Chondrocyte (in vitro differentiated cells): ENCODE results near the gene EIF4EBP3. TPM values are rescaled to one million over a fixed set of nuclear protein-coding genes. Genes with fewer than 3 reads are reported as not detected.
A peak's percentile ranks its signal among the peaks of the same experiment; 100 is the strongest.

Source experiments
- DNase-seq: peaks from one replicate; pipeline ENCODE4 v3.0.0; 2021; ENCODE audit warnings: mixed read lengths, low spot score
- H3K27ac Mint-ChIP-seq: one replicate; pipeline ENCODE4 v1.8.0; 2021; ENCODE audit warnings: mild to moderate bottlenecking, moderate library complexity, mixed read lengths; ENCODE audit not compliant: unreplicated experiment
- H3K27me3 Mint-ChIP-seq: 2 replicates; pipeline ENCODE4 v1.8.0; 2021; ENCODE audit warnings: low read depth, mixed read lengths
- H3K36me3 Mint-ChIP-seq: 2 replicates; pipeline ENCODE4 v1.8.0; 2021; ENCODE audit warnings: low read depth, mixed read lengths
- H3K4me1 Mint-ChIP-seq: 2 replicates; pipeline ENCODE4 v1.8.0; 2021; ENCODE audit warnings: low read depth, mild to moderate bottlenecking, mixed read lengths
- H3K4me3 Mint-ChIP-seq: one replicate; pipeline ENCODE4 v1.8.0; 2021; ENCODE audit warnings: mild to moderate bottlenecking, moderate library complexity, mixed read lengths; ENCODE audit not compliant: unreplicated experiment
- H3K9me3 Mint-ChIP-seq: 2 replicates; pipeline ENCODE4 v1.8.0; 2021; ENCODE audit warnings: low read depth, mixed read lengths
- CTCF ChIP-seq: fragments of 200-600 bp; sonication (generic); IDR thresholded peaks from 2 replicates; pipeline ENCODE4 v1.5.0; 2021; ENCODE audit warnings: antibody characterized with exemption, mild to moderate bottlenecking, moderate library complexity
- total RNA-seq: library from RNA; stranded (reverse); gene quantifications from 3 replicates; pipeline ENCODE4 v1.2.1, GENCODE V29; 2021

Gene EIF4EBP3
- total RNA-seq, 1 donor from 2014 or later = 6.2 TPM

DNA sequence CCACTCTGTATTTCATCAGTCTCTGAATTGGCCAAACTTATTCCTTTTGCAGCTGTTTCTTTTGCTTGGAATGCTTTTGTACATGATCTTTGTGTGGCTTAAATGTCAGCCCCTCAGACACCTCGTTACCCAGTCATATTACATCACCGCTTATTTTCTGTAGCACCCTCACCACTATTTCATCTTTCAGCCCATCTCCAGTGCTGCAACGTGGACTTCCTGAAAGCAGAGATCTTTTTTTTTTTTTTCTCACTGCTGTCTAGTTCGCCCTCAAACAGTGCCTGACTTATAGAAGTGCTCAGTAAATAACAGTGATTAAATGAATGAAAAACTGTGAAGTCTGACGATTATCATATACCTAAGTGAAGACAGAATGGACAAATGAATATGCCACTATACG lies 9.0 kb downstream of the EIF4EBP3 start:
- peak overlapping the region; percentile 74 for H3K4me3 Mint-ChIP-seq
- TF ChIP-seq CTCF = no peak
- no peaks in the 10 kb centered on the region for H3K27me3 Mint-ChIP-seq
- no peak for DNase-seq
- peaks cover 52% of the 10 kb centered on the region for H3K4me1 Mint-ChIP-seq
- H3K9me3 Mint-ChIP-seq = no peaks in the 10 kb centered on the region
- peaks cover 13% of the 10 kb centered on the region for H3K36me3 Mint-ChIP-seq
- H3K27ac Mint-ChIP-seq = peak overlapping the region; percentile 99

DNA sequence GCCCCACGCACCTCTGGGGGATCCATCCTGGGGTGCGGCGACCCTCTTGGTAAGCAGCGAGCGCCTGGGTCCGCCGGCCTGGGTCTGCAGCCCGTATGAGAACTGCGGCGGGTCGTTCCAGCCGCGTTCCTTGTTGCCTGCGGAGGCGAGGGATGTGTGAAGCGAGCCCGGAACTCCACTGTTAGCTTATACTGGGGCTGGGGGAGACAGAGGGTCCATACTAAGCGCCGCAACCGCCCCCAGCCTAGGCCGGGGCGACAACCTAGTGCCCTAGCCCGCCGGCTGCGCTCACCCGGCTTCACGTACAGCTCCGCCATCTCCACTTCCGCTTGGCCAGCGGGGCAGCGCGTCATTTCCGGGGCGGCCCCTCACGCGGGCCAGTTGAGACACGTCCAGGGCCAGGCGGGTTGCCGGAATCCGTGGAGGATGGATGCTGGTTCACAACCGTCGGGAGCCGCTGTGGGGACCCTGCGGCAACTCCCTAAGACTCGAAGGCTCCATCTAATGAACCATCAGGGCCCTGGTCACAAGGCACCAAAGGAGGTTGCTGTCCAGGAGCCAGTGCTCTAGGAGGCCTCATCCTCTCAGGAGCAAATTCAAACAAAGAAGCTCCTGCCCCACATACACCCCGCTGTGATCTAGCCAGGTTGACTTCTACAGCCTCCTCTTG lies 9.8 kb downstream of the EIF4EBP3 start, which contains the start of gene SRA1:
SRA1 (minus strand) TSS at position 338 of the 670 bp plus-strand sequence; CDS start at position 317, 21 bp downstream.
- peaks cover 12% of the 10 kb centered on the region for H3K36me3 Mint-ChIP-seq
- peak; percentile 97 for DNase-seq
- peak within 1 kb of the TSS; percentile 74 for H3K4me3 Mint-ChIP-seq
- no peaks in the 10 kb centered on the region for H3K9me3 Mint-ChIP-seq
- H3K27ac Mint-ChIP-seq = peak within 1 kb of the TSS; percentile 99
- no peak for TF ChIP-seq CTCF
- H3K27me3 Mint-ChIP-seq = no peaks in the 10 kb centered on the region
- H3K4me1 Mint-ChIP-seq = peaks cover 52% of the 10 kb centered on the region

GRCh38 chr5:140557965-140558364 lies 10.5 kb downstream of the EIF4EBP3 start:
- H3K4me3 Mint-ChIP-seq = peak overlapping the region; percentile 74
- peak overlapping the region; percentile 99 for H3K27ac Mint-ChIP-seq
- no peak for TF ChIP-seq CTCF

GRCh38 chr5:140558542-140558941 lies 11.1 kb downstream of the EIF4EBP3 start:
- H3K4me3 Mint-ChIP-seq = no peak overlapping the region
- H3K27ac Mint-ChIP-seq = peak overlapping the region; percentile 99
- H3K4me1 Mint-ChIP-seq = peaks cover 55% of the 10 kb centered on the region
- H3K27me3 Mint-ChIP-seq = no peaks in the 10 kb centered on the region
- H3K9me3 Mint-ChIP-seq = no peaks in the 10 kb centered on the region
- DNase-seq = no peak
- H3K36me3 Mint-ChIP-seq = peaks cover 8% of the 10 kb centered on the region
- TF ChIP-seq CTCF = no peak

More at GRCh38 chr5:140557965-140558364, 10.5 kb downstream of the EIF4EBP3 start:
- DNase-seq = no peak
- no peaks in the 10 kb centered on the region for H3K27me3 Mint-ChIP-seq
- H3K36me3 Mint-ChIP-seq = peaks cover 12% of the 10 kb centered on the region
- H3K9me3 Mint-ChIP-seq = no peaks in the 10 kb centered on the region
- H3K4me1 Mint-ChIP-seq = peaks cover 55% of the 10 kb centered on the region

- Mint-ChIP-seq H3K4me1 (peaks cover 52% of the 10 kb centered on the region), H3K9me3 (no peaks in the 10 kb centered on the region), H3K4me3 (no peak overlapping the region), H3K27me3 (no peaks in the 10 kb centered on the region), H3K27ac (peak overlapping the region; percentile 42), H3K36me3 (peaks cover 8% of the 10 kb centered on the region)
- DNase-seq = no peak
- TF ChIP-seq CTCF = no peak
Observed at GRCh38 chr5:140560227-140560626, 12.8 kb downstream of the EIF4EBP3 start.
